HEK293 (cell line): ENCODE results near the gene TGFB3.

Experiments used
- GLIS1 ChIP-seq: fragments of 450-650 bp; formaldehyde crosslinking; IDR thresholded peaks from 2 replicates; pipeline ENCODE4 v1.5.1; 2016; ENCODE audit warnings: missing biosample characterization, missing genetic modification characterization
- RBAK ChIP-seq: fragments of 450-650 bp; formaldehyde crosslinking; IDR thresholded peaks from 2 replicates; pipeline ENCODE4 v1.5.1; 2016; ENCODE audit warnings: missing biosample characterization, missing genetic modification characterization
- REPIN1 ChIP-seq: fragments of 450-650 bp; formaldehyde crosslinking; IDR thresholded peaks from 2 replicates; pipeline ENCODE4 v1.5.1; 2017; ENCODE audit warnings: missing biosample characterization, missing genetic modification characterization, low read depth
- ZBTB17 ChIP-seq: fragments of 450-650 bp; formaldehyde crosslinking; IDR thresholded peaks from 2 replicates; pipeline ENCODE4 v1.5.1; 2016; ENCODE audit warnings: missing biosample characterization, missing genetic modification characterization
- ZBTB20 ChIP-seq: fragments of 450-650 bp; formaldehyde crosslinking; IDR thresholded peaks from 2 replicates; pipeline ENCODE4 v1.5.1; 2016; ENCODE audit warnings: missing biosample characterization, missing genetic modification characterization
- ZBTB21 ChIP-seq: fragments of 450-650 bp; formaldehyde crosslinking; IDR thresholded peaks from 2 replicates; pipeline ENCODE4 v1.5.1; 2017; ENCODE audit warnings: missing biosample characterization, missing genetic modification characterization
- ZFHX2 ChIP-seq: fragments of 450-650 bp; formaldehyde crosslinking; conservative IDR thresholded peaks from 2 replicates; pipeline ENCODE4 v1.5.1; 2016; ENCODE audit warnings: missing biosample characterization, missing genetic modification characterization
- ZNF133 ChIP-seq: fragments of 450-650 bp; formaldehyde crosslinking; IDR thresholded peaks from 2 replicates; pipeline ENCODE4 v1.5.1; 2016; ENCODE audit warnings: missing biosample characterization, missing genetic modification characterization
- ZNF146 ChIP-seq: fragments of 450-650 bp; formaldehyde crosslinking; IDR thresholded peaks from 2 replicates; pipeline ENCODE4 v1.5.1; 2016; ENCODE audit warnings: missing biosample characterization, missing genetic modification characterization
- ZNF302 ChIP-seq: fragments of 450-650 bp; formaldehyde crosslinking; IDR thresholded peaks from 2 replicates; pipeline ENCODE4 v1.5.1; 2016; ENCODE audit warnings: missing biosample characterization, missing genetic modification characterization, low read depth
- ZNF350 ChIP-seq: fragments of 450-650 bp; formaldehyde crosslinking; IDR thresholded peaks from 2 replicates; pipeline ENCODE4 v1.5.0; 2017; ENCODE audit warnings: missing biosample characterization, mild to moderate bottlenecking, missing genetic modification characterization
- ZNF37A ChIP-seq: fragments of 450-650 bp; IDR thresholded peaks from 2 replicates; pipeline ENCODE4 v1.5.1; 2018; ENCODE audit warnings: missing biosample characterization, missing genetic modification characterization
- ZNF391 ChIP-seq: fragments of 450-650 bp; formaldehyde crosslinking; IDR thresholded peaks from 2 replicates; pipeline ENCODE4 v1.5.1; 2016; ENCODE audit warnings: low read depth, missing biosample characterization, missing genetic modification characterization, borderline replicate concordance
- ZNF416 ChIP-seq: fragments of 450-650 bp; formaldehyde crosslinking; IDR thresholded peaks from 2 replicates; pipeline ENCODE4 v1.5.1; 2016; ENCODE audit warnings: missing biosample characterization, missing genetic modification characterization
- ZNF433 ChIP-seq: fragments of 450-650 bp; formaldehyde crosslinking; IDR thresholded peaks from 2 replicates; pipeline ENCODE4 v1.5.1; 2016; ENCODE audit warnings: missing biosample characterization, missing genetic modification characterization, low read depth
- ZNF530 ChIP-seq: fragments of 450-650 bp; formaldehyde crosslinking; IDR thresholded peaks from 2 replicates; pipeline ENCODE4 v1.5.1; 2016; ENCODE audit warnings: low read depth, missing biosample characterization, missing genetic modification characterization
- ZNF624 ChIP-seq: fragments of 450-650 bp; formaldehyde crosslinking; IDR thresholded peaks from 2 replicates; pipeline ENCODE4 v1.5.1; 2017; ENCODE audit warnings: missing biosample characterization, missing genetic modification characterization
- ZNF626 ChIP-seq: fragments of 450-650 bp; sonication (Bioruptor Pico); formaldehyde crosslinking; IDR thresholded peaks from 2 replicates; pipeline ENCODE4 v1.5.1; 2018; ENCODE audit warnings: missing biosample characterization, missing genetic modification characterization, inconsistent platforms
- ZNF629 ChIP-seq: fragments of 450-650 bp; formaldehyde crosslinking; IDR thresholded peaks from 2 replicates; pipeline ENCODE4 v1.5.1; 2017; ENCODE audit warnings: missing biosample characterization, missing genetic modification characterization
- ZNF785 ChIP-seq: fragments of 450-650 bp; formaldehyde crosslinking; IDR thresholded peaks from 2 replicates; pipeline ENCODE4 v1.5.1; 2016; ENCODE audit warnings: missing biosample characterization, missing genetic modification characterization
- ZNF837 ChIP-seq: fragments of 450-650 bp; formaldehyde crosslinking; IDR thresholded peaks from 2 replicates; pipeline ENCODE4 v1.5.1; 2016; ENCODE audit warnings: missing biosample characterization, missing genetic modification characterization
- ZSCAN30 ChIP-seq: fragments of 450-650 bp; IDR thresholded peaks from 2 replicates; pipeline ENCODE4 v1.5.1; 2018; ENCODE audit warnings: missing biosample characterization, mild to moderate bottlenecking, missing genetic modification characterization, moderate library complexity
- TF ChIP-seq, protein P1 (sequence below): fragments of 450-650 bp; formaldehyde crosslinking; IDR thresholded peaks from 2 replicates; pipeline ENCODE4 v1.5.1; 2016; ENCODE audit warnings: missing biosample characterization, missing genetic modification characterization
- TF ChIP-seq, protein P2 (sequence below): fragments of 450-650 bp; formaldehyde crosslinking; IDR thresholded peaks from 2 replicates; pipeline ENCODE4 v1.5.1; 2017; ENCODE audit warnings: missing biosample characterization, missing genetic modification characterization
- TF ChIP-seq, protein P3 (sequence below): fragments of 450-650 bp; IDR thresholded peaks from 2 replicates; pipeline ENCODE4 v1.5.1; 2018; ENCODE audit warnings: missing biosample characterization, mild to moderate bottlenecking, missing genetic modification characterization
- TF ChIP-seq, protein P4 (sequence below): fragments of 450-650 bp; formaldehyde crosslinking; IDR thresholded peaks from 2 replicates; pipeline ENCODE4 v1.5.1; 2016; ENCODE audit warnings: missing biosample characterization, missing genetic modification characterization
- TF ChIP-seq, protein P5 (sequence below): fragments of 450-650 bp; formaldehyde crosslinking; IDR thresholded peaks from 2 replicates; pipeline ENCODE4 v1.5.1; 2016; ENCODE audit warnings: missing biosample characterization, missing genetic modification characterization
- TF ChIP-seq, protein P6 (sequence below): fragments of 450-650 bp; formaldehyde crosslinking; optimal IDR thresholded peaks from 2 replicates; pipeline ENCODE3; 2016; ENCODE audit warnings: missing biosample characterization, mild to moderate bottlenecking, missing genetic modification characterization
- TF ChIP-seq, protein P7 (sequence below): fragments of 450-650 bp; formaldehyde crosslinking; IDR thresholded peaks from 2 replicates; pipeline ENCODE4 v1.5.1; 2016; ENCODE audit warnings: missing biosample characterization, missing genetic modification characterization

TGFB3 gene

DNA sequence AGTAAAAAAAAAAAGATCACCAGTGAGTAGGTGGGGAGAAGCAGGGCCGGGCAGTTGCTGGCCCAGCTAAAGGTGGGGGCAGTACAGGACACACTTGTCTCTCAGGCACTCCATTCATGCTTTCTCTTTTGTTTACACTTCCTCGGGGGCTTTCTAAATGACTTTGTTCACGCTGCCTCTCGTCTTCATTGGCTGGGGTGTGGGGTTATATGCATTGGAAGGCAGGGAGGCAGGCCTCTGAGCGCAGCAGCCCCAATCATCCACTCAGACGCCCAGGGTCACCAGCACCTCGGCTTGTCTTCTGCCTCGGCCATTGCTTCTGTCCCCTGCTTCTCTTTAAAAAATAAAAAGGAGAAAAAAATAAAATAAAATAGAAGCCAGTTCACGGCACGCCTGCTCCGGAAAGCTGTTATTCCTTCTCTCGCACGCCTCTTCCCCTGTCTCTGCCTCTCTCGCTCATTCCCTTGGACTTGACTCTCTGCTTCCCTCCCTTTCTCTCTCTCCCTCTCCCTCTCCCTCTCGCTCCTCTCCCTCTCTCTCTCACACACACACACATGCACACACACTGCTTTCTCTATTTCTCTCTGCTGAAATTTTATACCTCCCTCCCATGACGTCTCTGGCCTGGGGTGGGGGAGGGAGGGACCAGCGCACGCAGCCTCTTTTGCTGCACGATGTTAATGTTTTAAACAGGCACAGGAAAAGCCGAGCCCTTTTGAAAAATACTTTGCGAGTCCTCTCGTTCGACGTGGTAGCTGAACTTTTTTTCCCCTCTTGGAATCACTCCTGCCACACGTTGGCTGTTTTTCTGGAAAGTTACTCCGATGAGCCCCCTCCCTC lies at the start of gene TGFB3 (continued):
- no peak for TF ChIP-seq ZSCAN30 (tag by site-specific recombination)
- no peak for TF ChIP-seq ZNF416
- TF ChIP-seq, protein P1, sequence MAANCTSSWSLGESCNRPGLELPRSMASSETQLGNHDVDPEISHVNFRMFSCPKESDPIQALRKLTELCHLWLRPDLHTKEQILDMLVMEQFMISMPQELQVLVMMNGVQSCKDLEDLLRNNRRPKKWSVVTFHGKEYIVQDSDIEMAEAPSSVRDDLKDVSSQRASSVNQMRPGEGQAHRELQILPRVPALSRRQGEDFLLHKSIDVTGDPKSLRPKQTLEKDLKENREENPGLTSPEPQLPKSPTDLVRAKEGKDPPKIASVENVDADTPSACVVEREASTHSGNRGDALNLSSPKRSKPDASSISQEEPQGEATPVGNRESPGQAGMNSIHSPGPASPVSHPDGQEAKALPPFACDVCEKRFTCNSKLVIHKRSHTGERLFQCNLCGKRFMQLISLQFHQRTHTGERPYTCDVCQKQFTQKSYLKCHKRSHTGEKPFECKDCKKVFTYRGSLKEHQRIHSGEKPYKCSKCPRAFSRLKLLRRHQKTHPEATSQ (tag by site-specific recombination): no peak
- TF ChIP-seq ZNF350: no peak
- TF ChIP-seq, protein P2, sequence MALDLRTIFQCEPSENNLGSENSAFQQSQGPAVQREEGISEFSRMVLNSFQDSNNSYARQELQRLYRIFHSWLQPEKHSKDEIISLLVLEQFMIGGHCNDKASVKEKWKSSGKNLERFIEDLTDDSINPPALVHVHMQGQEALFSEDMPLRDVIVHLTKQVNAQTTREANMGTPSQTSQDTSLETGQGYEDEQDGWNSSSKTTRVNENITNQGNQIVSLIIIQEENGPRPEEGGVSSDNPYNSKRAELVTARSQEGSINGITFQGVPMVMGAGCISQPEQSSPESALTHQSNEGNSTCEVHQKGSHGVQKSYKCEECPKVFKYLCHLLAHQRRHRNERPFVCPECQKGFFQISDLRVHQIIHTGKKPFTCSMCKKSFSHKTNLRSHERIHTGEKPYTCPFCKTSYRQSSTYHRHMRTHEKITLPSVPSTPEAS (tag by site-specific recombination): peak; percentile 94
- TF ChIP-seq ZBTB17: peak; percentile 93
- TF ChIP-seq ZNF785 (tag by site-specific recombination): 0 out of 2 replicates have a peak, but pooled peaks have one; percentile 54
- TF ChIP-seq, protein P3, sequence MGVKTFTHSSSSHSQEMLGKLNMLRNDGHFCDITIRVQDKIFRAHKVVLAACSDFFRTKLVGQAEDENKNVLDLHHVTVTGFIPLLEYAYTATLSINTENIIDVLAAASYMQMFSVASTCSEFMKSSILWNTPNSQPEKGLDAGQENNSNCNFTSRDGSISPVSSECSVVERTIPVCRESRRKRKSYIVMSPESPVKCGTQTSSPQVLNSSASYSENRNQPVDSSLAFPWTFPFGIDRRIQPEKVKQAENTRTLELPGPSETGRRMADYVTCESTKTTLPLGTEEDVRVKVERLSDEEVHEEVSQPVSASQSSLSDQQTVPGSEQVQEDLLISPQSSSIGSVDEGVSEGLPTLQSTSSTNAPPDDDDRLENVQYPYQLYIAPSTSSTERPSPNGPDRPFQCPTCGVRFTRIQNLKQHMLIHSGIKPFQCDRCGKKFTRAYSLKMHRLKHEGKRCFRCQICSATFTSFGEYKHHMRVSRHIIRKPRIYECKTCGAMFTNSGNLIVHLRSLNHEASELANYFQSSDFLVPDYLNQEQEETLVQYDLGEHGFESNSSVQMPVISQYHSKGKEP (tag by site-specific recombination): no peak
- TF ChIP-seq ZNF530 (tag by site-specific recombination): no peak
- TF ChIP-seq ZNF629 (tag by site-specific recombination): peak; percentile 89
- TF ChIP-seq ZNF433 (tag by site-specific recombination): no peak
- peak; percentile 86 for TF ChIP-seq ZBTB21 (tag by site-specific recombination)
- TF ChIP-seq ZBTB20: no peak
- no peak for TF ChIP-seq ZNF133 (tag by site-specific recombination)
- no peak for TF ChIP-seq ZNF626
- no peak for TF ChIP-seq RBAK (tag by site-specific recombination)
- TF ChIP-seq, protein P4, sequence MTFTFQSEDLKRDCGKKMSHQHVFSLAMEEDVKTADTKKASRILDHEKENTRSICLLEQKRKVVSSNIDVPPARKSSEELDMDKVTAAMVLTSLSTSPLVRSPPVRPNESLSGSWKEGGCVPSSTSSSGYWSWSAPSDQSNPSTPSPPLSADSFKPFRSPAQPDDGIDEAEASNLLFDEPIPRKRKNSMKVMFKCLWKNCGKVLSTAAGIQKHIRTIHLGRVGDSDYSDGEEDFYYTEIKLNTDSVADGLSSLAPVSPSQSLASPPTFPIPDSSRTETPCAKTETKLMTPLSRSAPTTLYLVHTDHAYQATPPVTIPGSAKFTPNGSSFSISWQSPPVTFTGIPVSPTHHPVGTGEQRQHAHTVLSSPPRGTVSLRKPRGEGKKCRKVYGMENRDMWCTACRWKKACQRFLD (tag by site-specific recombination): no peak
- TF ChIP-seq ZNF302 (tag by site-specific recombination): no peak
- no peak for TF ChIP-seq ZNF837 (tag by site-specific recombination)
- TF ChIP-seq GLIS1 (tag by site-specific recombination): no peak; the same call in 1 of the 2 replicates
- TF ChIP-seq, protein P5, sequence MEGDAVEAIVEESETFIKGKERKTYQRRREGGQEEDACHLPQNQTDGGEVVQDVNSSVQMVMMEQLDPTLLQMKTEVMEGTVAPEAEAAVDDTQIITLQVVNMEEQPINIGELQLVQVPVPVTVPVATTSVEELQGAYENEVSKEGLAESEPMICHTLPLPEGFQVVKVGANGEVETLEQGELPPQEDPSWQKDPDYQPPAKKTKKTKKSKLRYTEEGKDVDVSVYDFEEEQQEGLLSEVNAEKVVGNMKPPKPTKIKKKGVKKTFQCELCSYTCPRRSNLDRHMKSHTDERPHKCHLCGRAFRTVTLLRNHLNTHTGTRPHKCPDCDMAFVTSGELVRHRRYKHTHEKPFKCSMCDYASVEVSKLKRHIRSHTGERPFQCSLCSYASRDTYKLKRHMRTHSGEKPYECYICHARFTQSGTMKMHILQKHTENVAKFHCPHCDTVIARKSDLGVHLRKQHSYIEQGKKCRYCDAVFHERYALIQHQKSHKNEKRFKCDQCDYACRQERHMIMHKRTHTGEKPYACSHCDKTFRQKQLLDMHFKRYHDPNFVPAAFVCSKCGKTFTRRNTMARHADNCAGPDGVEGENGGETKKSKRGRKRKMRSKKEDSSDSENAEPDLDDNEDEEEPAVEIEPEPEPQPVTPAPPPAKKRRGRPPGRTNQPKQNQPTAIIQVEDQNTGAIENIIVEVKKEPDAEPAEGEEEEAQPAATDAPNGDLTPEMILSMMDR: peak; percentile 6; the same call in 1 of the 2 replicates
- no peak; the same call in 1 of the 2 replicates for TF ChIP-seq ZFHX2 (tag by site-specific recombination)
- TF ChIP-seq ZNF146 (tag by site-specific recombination): no peak
- TF ChIP-seq REPIN1 (tag by site-specific recombination): no peak
- no peak for TF ChIP-seq ZNF624
- no peak for TF ChIP-seq ZNF37A (tag by site-specific recombination)
- TF ChIP-seq ZNF391 (tag by site-specific recombination): peak; percentile 84
- TF ChIP-seq, protein P6, sequence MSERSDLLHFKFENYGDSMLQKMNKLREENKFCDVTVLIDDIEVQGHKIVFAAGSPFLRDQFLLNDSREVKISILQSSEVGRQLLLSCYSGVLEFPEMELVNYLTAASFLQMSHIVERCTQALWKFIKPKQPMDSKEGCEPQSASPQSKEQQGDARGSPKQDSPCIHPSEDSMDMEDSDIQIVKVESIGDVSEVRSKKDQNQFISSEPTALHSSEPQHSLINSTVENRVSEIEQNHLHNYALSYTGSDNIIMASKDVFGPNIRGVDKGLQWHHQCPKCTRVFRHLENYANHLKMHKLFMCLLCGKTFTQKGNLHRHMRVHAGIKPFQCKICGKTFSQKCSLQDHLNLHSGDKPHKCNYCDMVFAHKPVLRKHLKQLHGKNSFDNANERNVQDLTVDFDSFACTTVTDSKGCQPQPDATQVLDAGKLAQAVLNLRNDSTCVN: peak; percentile 41
- TF ChIP-seq, protein P7, sequence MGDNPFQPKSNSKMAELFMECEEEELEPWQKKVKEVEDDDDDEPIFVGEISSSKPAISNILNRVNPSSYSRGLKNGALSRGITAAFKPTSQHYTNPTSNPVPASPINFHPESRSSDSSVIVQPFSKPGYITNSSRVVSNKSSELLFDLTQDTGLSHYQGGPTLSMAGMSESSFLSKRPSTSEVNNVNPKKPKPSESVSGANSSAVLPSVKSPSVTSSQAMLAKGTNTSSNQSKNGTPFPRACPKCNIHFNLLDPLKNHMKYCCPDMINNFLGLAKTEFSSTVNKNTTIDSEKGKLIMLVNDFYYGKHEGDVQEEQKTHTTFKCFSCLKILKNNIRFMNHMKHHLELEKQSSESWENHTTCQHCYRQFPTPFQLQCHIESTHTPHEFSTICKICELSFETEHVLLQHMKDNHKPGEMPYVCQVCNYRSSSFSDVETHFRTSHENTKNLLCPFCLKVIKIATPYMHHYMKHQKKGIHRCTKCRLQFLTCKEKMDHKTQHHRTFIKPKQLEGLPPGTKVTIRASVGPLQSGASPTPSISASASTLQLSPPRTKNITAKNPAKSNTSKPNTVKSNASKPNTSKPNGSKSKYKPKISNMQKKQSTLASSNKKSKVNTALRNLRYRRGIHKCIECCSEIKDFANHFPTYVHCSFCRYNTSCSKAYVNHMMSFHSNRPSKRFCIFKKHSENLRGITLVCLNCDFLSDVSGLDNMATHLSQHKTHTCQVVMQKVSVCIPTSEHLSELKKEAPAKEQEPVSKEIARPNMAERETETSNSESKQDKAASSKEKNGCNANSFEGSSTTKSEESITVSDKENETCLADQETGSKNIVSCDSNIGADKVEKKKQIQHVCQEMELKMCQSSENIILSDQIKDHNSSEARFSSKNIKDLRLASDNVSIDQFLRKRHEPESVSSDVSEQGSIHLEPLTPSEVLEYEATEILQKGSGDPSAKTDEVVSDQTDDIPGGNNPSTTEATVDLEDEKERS: peak; percentile 44; the same call in 1 of the 2 replicates
